Skeletal muscle tissue (tissue), 4 donors: ENCODE data around the gene COL21A1. TPM values are rescaled to one million over a fixed set of nuclear protein-coding genes. Genes with fewer than 3 reads are reported as not detected.

Source experiments
- H3K27ac ChIP-seq: one replicate; pipeline ENCODE4 v1.7.0; 2013; ENCODE audit warnings: mild to moderate bottlenecking, low read depth, low read length, inconsistent platforms
- H3K27me3 ChIP-seq, 3 donors: one replicate each; pipeline ENCODE4 v1.7.0; 2013; ENCODE audit warnings: low read length in 3 of 3; ENCODE audit not compliant: control insufficient read depth in 3 of 3, insufficient read depth in 3 of 3
- H3K36me3 ChIP-seq, 3 donors: one replicate each; pipeline ENCODE4 v1.7.0; 2013; ENCODE audit warnings: low read length in 3 of 3; ENCODE audit not compliant: control insufficient read depth in 3 of 3, insufficient read depth in 3 of 3
- H3K4me1 ChIP-seq, 3 donors: one replicate each; pipeline ENCODE4 v1.7.0; 2013; ENCODE audit warnings: low read length in 3 of 3, mild to moderate bottlenecking in 3 of 3; ENCODE audit not compliant: control insufficient read depth in 3 of 3, insufficient read depth in 3 of 3
- H3K4me3 ChIP-seq, 3 donors: one replicate each; pipeline ENCODE4 v1.7.0; 2013; ENCODE audit warnings: low read length in 3 of 3
- H3K9ac ChIP-seq, 3 donors: one replicate each; pipeline ENCODE4 v1.7.0; 2013; ENCODE audit warnings: low read length in 3 of 3, mild to moderate bottlenecking in 3 of 3, moderate library complexity in 2 of 3, low read depth in 1 of 3
- H3K9me3 ChIP-seq, 3 donors: one replicate each; pipeline ENCODE4 v1.7.0; 2013; ENCODE audit warnings: low read length in 3 of 3; ENCODE audit not compliant: control insufficient read depth in 3 of 3
- total RNA-seq: library from RNA; depleted of rRNA; stranded (reverse); fragments of >200 nt; gene quantifications from one replicate; pipeline ENCODE4 v1.2.3, GENCODE V29; 2014
- donor health status: Osteomylitis.

The COL21A1 gene
- total RNA-seq, 1 donor from 2014 or later: 91.3 TPM

DNA sequence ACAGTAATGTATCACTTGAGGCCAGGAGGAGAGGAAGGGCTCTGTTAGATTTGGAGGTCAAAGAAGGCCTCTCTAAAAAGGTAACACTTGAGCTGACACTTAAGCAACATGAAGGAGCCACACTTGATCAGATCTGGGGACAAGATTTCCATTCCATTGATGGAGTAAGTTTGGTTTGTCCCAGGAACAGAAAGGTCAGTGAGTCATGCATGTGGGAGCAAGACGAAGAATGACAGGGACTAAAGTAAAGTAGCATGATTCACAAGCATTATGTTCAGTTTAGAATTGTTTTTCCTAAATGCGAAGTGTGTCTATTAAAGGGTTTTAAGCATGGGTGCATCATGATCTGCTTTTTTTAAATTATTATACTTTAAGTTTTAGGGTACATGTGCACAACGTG, 47.4 kb downstream of the COL21A1 start:
- Histone ChIP-seq H3K36me3 (no peaks in the 10 kb centered on the region), H3K4me3 (no peak overlapping the region), H3K4me1 (no peaks in the 10 kb centered on the region), H3K27me3 (no peaks in the 10 kb centered on the region), H3K9me3 (peaks cover 0 to 3% (median 0%) of the 10 kb centered on the region in 3 donors), H3K9ac (no peak overlapping the region), H3K27ac (no peak overlapping the region)

- no peaks in the 10 kb centered on the region for H3K36me3 ChIP-seq
- no peak overlapping the region for H3K9ac ChIP-seq
- no peaks in the 10 kb centered on the region for H3K4me1 ChIP-seq
- H3K4me3 ChIP-seq: no peak overlapping the region
- H3K9me3 ChIP-seq: peaks cover 0 to 3% (median 0%) of the 10 kb centered on the region in 3 donors
- no peak overlapping the region for H3K27ac ChIP-seq
- no peaks in the 10 kb centered on the region for H3K27me3 ChIP-seq
Measured at GRCh38 chr6:56193846-56194245, 53.5 kb downstream of the COL21A1 start.

DNA sequence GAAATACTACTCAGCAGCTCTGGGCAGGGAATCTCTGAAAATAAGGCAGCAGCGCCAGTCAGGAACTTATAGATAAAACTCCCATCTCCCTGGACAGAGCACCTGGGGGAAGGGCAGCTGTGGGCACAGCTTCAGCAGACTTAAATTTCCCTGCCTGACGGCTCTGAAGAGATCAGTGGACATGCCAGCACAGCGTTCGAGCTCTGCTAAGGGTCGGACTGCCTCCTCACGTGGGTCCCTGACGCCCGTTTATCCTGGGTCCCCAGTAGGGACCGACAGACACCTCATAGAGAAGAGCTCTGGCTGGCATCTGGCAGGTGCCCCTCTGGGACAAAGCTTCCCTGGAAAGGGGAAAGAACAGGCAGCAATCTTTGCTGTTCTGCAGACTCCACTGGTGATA, 59.0 kb downstream of the COL21A1 start:
- H3K9ac ChIP-seq: no peak overlapping the region
- H3K4me3 ChIP-seq: no peak overlapping the region
- no peaks in the 10 kb centered on the region for H3K4me1 ChIP-seq
- H3K36me3 ChIP-seq: no peaks in the 10 kb centered on the region
- H3K27ac ChIP-seq: no peak overlapping the region
- H3K27me3 ChIP-seq: no peaks in the 10 kb centered on the region
- H3K9me3 ChIP-seq: no peaks in the 10 kb centered on the region

DNA sequence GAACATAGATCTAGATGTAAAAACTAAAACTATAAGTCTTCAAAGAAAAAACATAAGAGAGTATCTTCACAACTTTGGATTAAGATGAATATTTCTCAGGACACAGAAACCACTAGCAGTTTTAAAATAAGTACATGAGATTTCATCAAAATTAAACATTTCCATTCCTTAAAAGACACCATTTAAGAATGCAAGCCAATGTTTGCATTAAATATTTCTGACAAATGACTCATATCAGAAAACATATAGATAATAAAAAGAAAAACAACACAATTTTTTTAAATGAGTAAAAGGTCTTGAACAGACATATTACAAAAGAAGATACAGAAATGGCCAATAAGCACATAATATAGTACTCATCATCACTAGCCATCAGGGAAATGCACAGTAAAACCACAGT, 59.7 kb downstream of the COL21A1 start:
- Histone ChIP-seq H3K27me3 (no peaks in the 10 kb centered on the region), H3K9ac (no peak overlapping the region), H3K9me3 (no peaks in the 10 kb centered on the region), H3K4me1 (no peaks in the 10 kb centered on the region), H3K4me3 (no peak overlapping the region), H3K27ac (no peak overlapping the region), H3K36me3 (no peaks in the 10 kb centered on the region)

DNA sequence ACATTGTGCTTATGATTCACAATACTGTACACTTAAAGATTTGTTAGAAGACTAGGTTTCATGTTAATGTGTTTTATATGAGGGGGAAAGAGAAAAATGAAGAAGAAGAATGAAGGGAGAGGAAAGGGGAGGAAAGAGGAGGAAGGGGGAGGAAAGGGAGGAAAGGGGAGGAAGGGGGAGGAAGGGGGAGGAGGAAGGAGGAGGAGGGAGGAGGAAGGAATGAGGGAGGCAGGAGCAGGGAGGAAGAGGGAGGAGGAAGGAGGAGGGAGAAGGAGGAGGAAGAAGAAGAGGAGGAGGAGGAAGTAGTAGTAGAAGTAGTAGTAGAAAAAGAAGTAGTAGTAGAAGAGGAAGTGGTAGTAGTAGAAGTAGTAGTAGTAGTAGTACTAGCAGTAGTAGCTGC, 70.6 kb downstream of the COL21A1 start:
- no peak overlapping the region for H3K27ac ChIP-seq
- no peaks in the 10 kb centered on the region for H3K4me1 ChIP-seq
- H3K36me3 ChIP-seq: no peaks in the 10 kb centered on the region
- H3K9me3 ChIP-seq: peaks cover 2 to 3% (median 2%) of the 10 kb centered on the region in 3 donors
- no peak overlapping the region for H3K9ac ChIP-seq
- no peaks in the 10 kb centered on the region for H3K27me3 ChIP-seq
- H3K4me3 ChIP-seq: no peak overlapping the region

DNA sequence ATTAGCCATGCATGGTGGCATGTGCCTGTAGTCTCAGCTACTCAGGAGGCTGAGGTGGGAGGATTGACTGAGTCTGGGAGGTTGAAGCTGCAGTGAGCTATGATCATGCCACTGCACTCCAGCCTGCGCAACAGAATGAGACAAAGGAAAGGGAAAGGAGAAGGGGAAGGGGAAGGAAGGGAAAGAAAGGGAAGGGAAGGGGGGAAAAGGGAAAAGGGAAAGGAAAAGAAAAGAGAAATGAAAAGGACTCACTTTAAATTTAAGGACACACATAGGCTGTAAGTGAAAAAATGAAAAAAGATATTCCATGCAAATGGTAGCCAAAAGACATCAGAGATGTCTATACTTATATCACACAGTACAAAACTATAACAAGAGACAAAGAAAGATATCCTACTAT, 74.2 kb downstream of the COL21A1 start:
- Histone ChIP-seq H3K4me1 (no peaks in the 10 kb centered on the region), H3K36me3 (peaks cover 0 to 3% (median 0%) of the 10 kb centered on the region in 3 donors), H3K27ac (no peak overlapping the region), H3K9me3 (peaks cover 2 to 6% (median 3%) of the 10 kb centered on the region in 3 donors), H3K27me3 (no peaks in the 10 kb centered on the region), H3K4me3 (no peak overlapping the region), H3K9ac (no peak overlapping the region)

DNA sequence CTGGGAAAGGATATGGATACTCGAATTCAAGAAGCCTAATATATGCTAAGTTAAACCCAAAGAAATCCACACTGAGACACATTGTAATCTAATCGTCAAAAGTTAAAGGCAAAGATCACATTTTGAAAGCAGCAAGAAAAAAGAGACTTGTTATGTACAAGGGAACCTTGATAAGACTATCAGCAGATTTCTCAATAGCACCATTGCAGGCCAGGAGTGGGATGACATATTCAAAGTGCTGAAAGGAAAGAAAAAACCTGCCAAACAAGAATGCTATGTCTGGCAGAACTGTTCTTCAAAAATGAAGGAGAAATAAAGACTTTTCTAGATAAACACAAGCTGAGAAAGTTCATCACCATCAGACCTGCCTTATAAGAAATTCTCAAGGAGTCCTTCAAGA, 75.2 kb downstream of the COL21A1 start:
- Histone ChIP-seq H3K4me1 (no peaks in the 10 kb centered on the region), H3K9me3 (peaks cover 2 to 6% (median 3%) of the 10 kb centered on the region in 3 donors), H3K4me3 (no peak overlapping the region), H3K27ac (no peak overlapping the region), H3K9ac (no peak overlapping the region), H3K27me3 (no peaks in the 10 kb centered on the region), H3K36me3 (peaks cover 0 to 3% (median 0%) of the 10 kb centered on the region in 3 donors)

DNA sequence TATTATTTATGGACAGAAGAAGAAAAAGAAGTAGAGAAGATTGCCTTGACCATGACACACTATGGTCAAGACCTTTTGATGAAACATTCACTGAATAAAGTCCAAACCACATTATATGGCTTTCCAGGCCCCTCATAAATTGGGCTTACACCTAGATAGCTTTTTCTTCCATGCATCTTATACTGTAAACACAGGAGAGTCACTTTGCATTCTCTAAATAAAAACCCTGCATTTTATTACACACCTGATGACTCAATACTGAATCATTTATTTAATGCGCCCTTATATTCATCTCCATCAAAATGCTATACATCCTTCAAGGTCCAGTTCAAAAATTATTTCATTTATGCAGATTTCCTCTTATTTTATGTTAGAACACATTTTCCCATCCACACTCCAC, 78.0 kb downstream of the COL21A1 start:
- Histone ChIP-seq H3K27me3 (no peaks in the 10 kb centered on the region), H3K4me3 (no peak overlapping the region), H3K9me3 (peaks cover 0 to 6% (median 2%) of the 10 kb centered on the region in 3 donors), H3K27ac (no peak overlapping the region), H3K4me1 (no peaks in the 10 kb centered on the region), H3K9ac (no peak overlapping the region), H3K36me3 (peaks cover 0 to 3% (median 0%) of the 10 kb centered on the region in 3 donors)

- no peak overlapping the region for H3K9ac ChIP-seq
- peaks cover 0 to 3% (median 0%) of the 10 kb centered on the region in 3 donors for H3K36me3 ChIP-seq
- H3K27ac ChIP-seq: no peak overlapping the region
- peaks cover 0 to 6% (median 0%) of the 10 kb centered on the region in 3 donors for H3K9me3 ChIP-seq
- no peaks in the 10 kb centered on the region for H3K27me3 ChIP-seq
- H3K4me1 ChIP-seq: no peaks in the 10 kb centered on the region
- H3K4me3 ChIP-seq: no peak overlapping the region
Measured at GRCh38 chr6:56168596-56168995, 78.8 kb downstream of the COL21A1 start.

DNA sequence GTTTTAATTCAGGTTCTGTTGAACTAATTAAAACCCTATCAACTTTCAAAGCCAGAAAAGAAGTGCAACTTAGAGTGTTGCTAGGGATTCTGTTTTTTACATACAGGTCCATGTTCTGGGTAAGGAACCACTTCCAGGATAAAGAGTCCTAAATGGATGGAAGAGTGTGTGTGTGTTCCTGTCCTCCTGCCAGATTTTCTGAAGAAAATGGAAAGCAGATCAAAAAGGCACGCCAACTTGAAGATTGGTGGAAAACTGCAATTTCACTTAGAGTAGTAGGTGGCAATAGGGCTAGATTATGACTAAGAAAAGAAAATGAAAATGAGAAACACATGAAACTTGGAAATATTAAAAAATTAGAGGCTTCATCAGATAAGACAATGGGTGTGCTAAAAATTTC, 85.3 kb downstream of the COL21A1 start:
- no peak overlapping the region for H3K9ac ChIP-seq
- no peaks in the 10 kb centered on the region for H3K27me3 ChIP-seq
- no peaks in the 10 kb centered on the region for H3K4me1 ChIP-seq
- H3K4me3 ChIP-seq: no peak overlapping the region
- H3K36me3 ChIP-seq: no peaks in the 10 kb centered on the region
- H3K27ac ChIP-seq: no peak overlapping the region
- no peaks in the 10 kb centered on the region for H3K9me3 ChIP-seq

- Histone ChIP-seq H3K36me3 (no peaks in the 10 kb centered on the region), H3K4me3 (no peak overlapping the region), H3K4me1 (no peaks in the 10 kb centered on the region), H3K27me3 (no peaks in the 10 kb centered on the region), H3K27ac (no peak overlapping the region), H3K9me3 (no peaks in the 10 kb centered on the region), H3K9ac (no peak overlapping the region)
Measured at GRCh38 chr6:56160489-56160888, 86.9 kb downstream of the COL21A1 start.
